ENCODE measurements around the gene CCL15. TPM values are rescaled to one million over a fixed set of nuclear protein-coding genes. Genes with fewer than 3 reads are reported as not detected.

CCL15 gene
- total RNA-seq, 1 donor from 2014 or later = not detected

- no peak for DNase-seq (ENCODE audit: low read depth)
- H3K4me3 ChIP-seq (ENCODE audit: low read depth, low read length) = no peak overlapping the region
- H3K27me3 ChIP-seq (ENCODE audit: control insufficient read depth, insufficient read depth, low read length) = no peaks in the 10 kb centered on the region
- TF ChIP-seq CTCF (IDR thresholded peaks at IDR 0.05; ENCODE audit: insufficient read depth, low read length, poor library complexity, severe bottlenecking) = no peak
- H3K36me3 ChIP-seq (ENCODE audit: control insufficient read depth, insufficient read depth, low read length) = no peaks in the 10 kb centered on the region
Measured at GRCh38 chr17:35988164-35988563, 13.2 kb downstream of the CCL15 start.

DNA sequence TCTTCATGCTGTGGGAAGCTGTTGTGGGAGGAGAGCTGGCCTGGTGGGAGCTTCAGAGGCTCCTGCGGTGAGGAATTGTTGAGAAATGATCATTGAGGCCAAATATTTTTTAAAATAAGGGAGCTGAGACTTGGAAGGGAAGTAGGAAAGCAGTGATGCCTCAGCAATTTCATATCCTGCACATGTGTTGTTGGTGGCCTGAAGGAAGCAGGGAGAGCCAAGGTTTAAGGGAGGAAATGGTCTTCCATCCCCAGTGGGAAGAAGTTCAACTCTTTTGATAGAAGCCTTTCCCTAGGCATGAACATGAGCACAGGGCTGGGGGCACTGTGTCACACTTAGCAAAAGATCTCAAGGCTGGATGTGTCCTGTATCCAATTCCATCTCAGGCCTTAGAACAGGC, 14.7 kb downstream of the CCL15 start, which contains the start of gene CCL14:
TSS of gene CCL14 (minus strand) at position 87 of the 400 bp plus-strand sequence. CDS start at position 7, 80 bp downstream.
- DNase-seq (ENCODE audit: low read depth) = no peak
- Histone ChIP-seq H3K4me3 (ENCODE audit: low read depth, low read length) (no peak within 1 kb of the TSS), H3K27me3 (ENCODE audit: control insufficient read depth, insufficient read depth, low read length) (no peaks in the 10 kb centered on the region), H3K36me3 (ENCODE audit: control insufficient read depth, insufficient read depth, low read length) (no peaks in the 10 kb centered on the region)
- TF ChIP-seq CTCF (IDR thresholded peaks at IDR 0.05; ENCODE audit: insufficient read depth, low read length, poor library complexity, severe bottlenecking) = no peak

GRCh38 chr17:35984140-35984539, 17.2 kb downstream of the CCL15 start:
- Histone ChIP-seq H3K27me3 (ENCODE audit: control insufficient read depth, insufficient read depth, low read length) (no peaks in the 10 kb centered on the region), H3K36me3 (ENCODE audit: control insufficient read depth, insufficient read depth, low read length) (no peaks in the 10 kb centered on the region), H3K4me3 (ENCODE audit: low read depth, low read length) (no peak overlapping the region)
- no peak for DNase-seq (ENCODE audit: low read depth)
- TF ChIP-seq CTCF (IDR thresholded peaks at IDR 0.05; ENCODE audit: insufficient read depth, low read length, poor library complexity, severe bottlenecking) = no peak

DNA sequence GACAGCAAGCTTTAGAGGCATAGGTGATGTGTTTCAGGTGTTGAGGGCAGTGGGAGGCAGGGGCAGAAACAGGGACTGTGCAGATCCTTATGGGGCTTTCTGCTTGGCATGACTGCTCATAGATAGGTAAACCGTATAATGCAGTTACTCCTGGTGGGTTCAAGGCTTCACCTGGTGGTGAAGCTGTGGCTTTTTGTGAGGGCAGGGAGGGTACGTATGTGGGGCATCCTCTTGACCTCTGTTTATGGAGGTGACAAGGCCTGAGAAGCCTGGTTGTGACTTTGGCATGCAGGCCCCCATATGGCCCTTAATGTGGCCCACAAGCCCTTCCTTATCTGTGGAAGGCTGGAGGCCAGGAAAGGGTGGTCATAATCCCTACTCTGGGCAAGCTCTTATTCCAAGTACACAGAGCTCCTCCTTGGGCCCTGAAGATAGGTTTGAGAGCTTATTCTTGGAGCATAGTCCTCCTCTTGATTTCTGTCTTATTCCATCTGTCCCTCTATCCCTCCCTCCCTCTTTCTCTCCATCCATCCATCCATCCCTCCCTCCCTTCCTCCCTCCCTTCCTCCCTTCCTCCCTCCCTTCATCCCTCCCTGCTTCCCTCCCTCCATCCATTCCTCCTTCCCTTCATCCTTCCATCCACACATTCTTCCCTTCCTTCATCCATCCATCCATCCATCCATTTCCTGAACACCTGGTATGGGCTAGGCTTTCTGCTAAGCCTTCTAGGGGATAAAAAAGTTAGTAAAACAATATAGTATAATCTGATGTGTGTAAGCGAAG, 18.8 kb downstream of the CCL15 start:
- TF ChIP-seq CTCF (IDR thresholded peaks at IDR 0.05; ENCODE audit: insufficient read depth, low read length, poor library complexity, severe bottlenecking) = no peak
- no peaks in the 10 kb centered on the region for H3K27me3 ChIP-seq (ENCODE audit: control insufficient read depth, insufficient read depth, low read length)
- DNase-seq (ENCODE audit: low read depth) = no peak
- H3K36me3 ChIP-seq (ENCODE audit: control insufficient read depth, insufficient read depth, low read length) = no peaks in the 10 kb centered on the region
- H3K4me3 ChIP-seq (ENCODE audit: low read depth, low read length) = no peak overlapping the region

DNA sequence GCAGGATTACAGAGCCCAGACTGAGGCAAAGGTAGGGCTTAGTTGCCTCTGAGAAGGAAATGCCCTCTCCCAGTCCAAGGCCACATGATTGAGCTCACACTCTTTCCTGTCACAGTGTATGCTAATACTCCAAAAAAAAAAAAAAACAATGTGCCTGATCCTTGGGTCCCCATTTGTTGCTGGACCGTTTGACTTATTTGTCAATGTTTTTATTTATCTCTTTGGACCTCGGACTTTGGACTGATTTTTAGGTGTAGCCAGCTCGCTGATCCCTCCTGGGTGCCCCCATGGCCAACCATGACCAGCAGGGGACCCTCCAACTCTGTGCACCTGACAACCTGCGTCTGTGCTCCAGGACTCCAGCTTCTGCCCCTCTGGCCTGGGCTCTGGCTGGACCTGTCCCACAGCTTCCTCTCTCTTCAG, 19.4 kb downstream of the CCL15 start:
- DNase-seq (ENCODE audit: low read depth) = no peak
- no peaks in the 10 kb centered on the region for H3K27me3 ChIP-seq (ENCODE audit: control insufficient read depth, insufficient read depth, low read length)
- no peaks in the 10 kb centered on the region for H3K36me3 ChIP-seq (ENCODE audit: control insufficient read depth, insufficient read depth, low read length)
- no peak overlapping the region for H3K4me3 ChIP-seq (ENCODE audit: low read depth, low read length)
- no peak for TF ChIP-seq CTCF (IDR thresholded peaks at IDR 0.05; ENCODE audit: insufficient read depth, low read length, poor library complexity, severe bottlenecking)

DNA sequence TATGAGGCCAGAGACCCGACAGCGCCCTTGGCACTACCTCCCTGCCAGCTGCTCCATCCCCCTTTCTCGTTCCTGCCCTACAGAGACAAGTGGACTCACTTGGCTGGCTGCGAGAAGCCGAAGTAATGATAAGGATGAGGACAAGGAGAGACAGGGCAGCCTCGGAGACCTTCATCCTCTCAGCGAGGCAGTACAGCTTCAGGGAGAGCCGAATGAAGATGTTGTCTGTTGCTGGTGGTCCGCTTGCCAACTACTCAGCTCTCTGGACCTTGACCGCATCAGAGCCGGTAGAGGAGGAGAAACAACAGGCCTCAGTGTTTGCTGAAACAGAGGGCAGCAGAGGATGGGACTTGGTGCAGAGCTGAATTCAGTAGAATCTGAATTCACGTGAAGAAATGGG, 20.1 kb downstream of the CCL15 start, which contains the start of gene CCL16:
TSS of gene CCL16 (minus strand) at position 252 of the 400 bp plus-strand sequence. CDS start at position 175, 77 bp downstream.
- no peak within 1 kb of the TSS for H3K4me3 ChIP-seq (ENCODE audit: low read depth, low read length)
- no peaks in the 10 kb centered on the region for H3K27me3 ChIP-seq (ENCODE audit: control insufficient read depth, insufficient read depth, low read length)
- no peak for DNase-seq (ENCODE audit: low read depth)
- no peak for TF ChIP-seq CTCF (IDR thresholded peaks at IDR 0.05; ENCODE audit: insufficient read depth, low read length, poor library complexity, severe bottlenecking)
- no peaks in the 10 kb centered on the region for H3K36me3 ChIP-seq (ENCODE audit: control insufficient read depth, insufficient read depth, low read length)
